IPS-NIHi11 (cell line): ENCODE measurements around the gene C1R.

Experiments used
- DNase-seq: peaks from one replicate; pipeline ENCODE4 v3.0.0; 2012; ENCODE audit warnings: mixed read lengths, low spot score

Gene C1R

DNA sequence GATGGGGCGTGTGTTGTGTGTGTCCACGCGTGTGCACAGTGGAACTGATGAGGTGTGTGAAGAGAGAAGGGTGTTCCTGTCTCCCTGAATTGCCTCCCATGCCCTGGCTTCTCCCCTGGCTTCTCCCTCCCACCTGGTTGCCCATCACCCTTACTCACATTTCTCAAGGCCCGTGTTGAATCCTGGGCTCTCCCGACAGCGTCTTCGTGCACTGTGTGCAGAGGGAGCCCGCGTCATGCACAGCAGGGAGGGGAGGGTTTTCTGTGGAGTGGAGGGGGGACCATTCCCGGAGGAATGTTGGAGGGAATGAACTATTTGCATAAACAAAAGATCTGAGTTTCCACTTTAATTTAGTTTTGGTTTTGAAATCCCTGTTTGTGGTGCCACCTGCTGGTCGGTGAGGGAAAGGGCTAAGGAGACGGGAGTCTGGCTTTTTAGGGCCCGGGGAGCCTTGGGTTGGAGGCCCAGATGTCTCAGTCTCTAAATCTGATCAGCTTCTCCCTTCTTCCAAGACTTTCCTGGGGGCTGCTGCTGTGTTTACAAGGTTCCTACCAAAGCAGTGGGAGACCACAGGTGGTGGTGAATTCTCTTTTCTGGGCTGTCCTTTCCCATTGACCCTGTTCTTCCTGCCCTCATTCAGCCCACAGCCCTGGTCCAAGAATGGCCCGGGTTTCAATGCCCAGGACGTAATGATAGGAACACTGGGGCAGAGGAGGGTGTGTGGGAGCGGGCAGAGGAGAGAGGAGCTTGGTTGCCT is at the start of gene C1R:
C1R (minus strand) TSS at position 217 of the 757 bp plus-strand sequence; CDS start at position 160, 57 bp downstream.
- DNase-seq = peak; percentile 81

DNA sequence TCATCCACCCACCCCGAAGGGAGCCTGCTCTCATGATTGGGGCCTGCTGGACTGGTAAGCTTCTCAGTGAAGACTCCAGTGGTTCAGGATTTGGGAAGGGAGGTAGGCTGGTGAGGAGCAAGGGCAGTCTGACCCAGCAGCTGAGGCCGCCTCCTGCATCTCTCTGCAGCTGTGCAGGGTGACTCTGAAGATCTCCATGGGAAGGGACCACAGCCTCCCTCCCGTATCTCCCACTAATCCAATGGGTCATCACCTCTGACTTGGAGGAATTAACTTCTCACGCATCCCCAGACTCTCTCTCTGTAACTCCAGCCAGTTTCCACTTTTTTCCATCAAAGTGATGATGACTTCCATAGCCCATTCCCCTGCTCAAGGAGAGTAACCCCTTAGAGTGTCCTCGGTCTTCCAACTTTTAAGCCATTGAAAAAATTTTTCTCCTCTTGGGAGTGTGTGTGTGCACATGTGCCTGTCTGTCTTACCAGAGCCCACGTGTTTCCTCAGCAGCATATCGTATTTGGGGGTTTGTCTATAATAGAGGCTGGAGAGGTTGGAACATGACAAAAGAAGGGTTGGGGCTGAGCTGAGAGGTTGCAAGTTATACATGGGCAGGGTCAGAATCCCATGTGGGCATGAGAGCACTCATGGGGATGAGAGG is 49.2 kb upstream of the C1R start:
- DNase-seq = no peak

- no peak for DNase-seq
Observed at GRCh38 chr12:7139200-7139599, 47.0 kb upstream of the C1R start.

DNA sequence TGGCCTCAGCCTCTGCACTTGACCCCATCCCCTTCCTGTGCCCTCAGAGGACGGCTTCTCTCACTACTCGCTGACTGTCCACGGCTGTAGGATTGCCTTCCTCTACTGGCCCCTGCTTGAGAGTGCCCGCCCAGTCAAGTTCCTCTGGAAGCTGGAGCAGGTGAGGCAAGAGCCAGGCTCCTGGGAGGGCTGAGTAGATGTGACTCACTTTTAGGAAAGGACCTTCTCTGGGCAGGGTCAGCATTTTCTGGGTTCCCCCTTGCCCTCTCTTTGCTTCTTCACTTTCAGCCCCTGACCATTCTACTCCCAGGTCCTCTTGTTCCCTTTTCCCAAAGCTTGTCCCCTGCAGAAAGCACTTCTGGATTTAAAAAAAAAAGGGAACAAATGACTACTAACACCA is 45.7 kb upstream of the C1R start:
- no peak for DNase-seq

GRCh38 chr12:7136676-7137075 is 44.4 kb upstream of the C1R start:
- no peak for DNase-seq

DNA sequence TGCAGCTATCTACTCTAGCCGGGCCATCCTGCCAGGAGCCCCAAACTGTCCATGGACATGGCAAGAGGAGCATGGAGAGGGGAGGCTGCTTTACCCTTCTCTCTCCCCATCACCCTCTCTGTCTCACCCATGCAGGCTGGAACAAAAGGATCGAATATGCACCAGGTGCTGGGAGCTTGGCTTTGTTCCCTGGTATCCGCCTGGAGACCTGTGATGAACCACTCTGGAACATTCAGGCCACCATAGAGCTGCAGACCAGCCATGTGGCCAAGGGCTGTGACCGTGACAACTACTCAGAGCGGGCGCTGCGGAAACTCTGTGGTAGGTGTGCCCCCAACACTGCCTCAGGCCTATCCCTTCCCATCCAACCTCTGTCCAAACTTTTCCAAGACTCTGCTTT is 43.8 kb upstream of the C1R start:
- DNase-seq = no peak

GRCh38 chr12:7134396-7135166 is 42.3 kb upstream of the C1R start:
- no peak for DNase-seq

GRCh38 chr12:7131502-7131866 is 39.2 kb upstream of the C1R start:
- DNase-seq = peak; percentile 55

GRCh38 chr12:7130701-7131501 is 38.7 kb upstream of the C1R start:
- peak; percentile 85 for DNase-seq

- DNase-seq = peak; percentile 100
Observed at GRCh38 chr12:7129872-7130691, 37.8 kb upstream of the C1R start, which contains the start of gene CLSTN3. Gene CLSTN3 (plus strand): TSS chr12:7130371. CDS start chr12:7130649, 278 bp downstream.

DNA sequence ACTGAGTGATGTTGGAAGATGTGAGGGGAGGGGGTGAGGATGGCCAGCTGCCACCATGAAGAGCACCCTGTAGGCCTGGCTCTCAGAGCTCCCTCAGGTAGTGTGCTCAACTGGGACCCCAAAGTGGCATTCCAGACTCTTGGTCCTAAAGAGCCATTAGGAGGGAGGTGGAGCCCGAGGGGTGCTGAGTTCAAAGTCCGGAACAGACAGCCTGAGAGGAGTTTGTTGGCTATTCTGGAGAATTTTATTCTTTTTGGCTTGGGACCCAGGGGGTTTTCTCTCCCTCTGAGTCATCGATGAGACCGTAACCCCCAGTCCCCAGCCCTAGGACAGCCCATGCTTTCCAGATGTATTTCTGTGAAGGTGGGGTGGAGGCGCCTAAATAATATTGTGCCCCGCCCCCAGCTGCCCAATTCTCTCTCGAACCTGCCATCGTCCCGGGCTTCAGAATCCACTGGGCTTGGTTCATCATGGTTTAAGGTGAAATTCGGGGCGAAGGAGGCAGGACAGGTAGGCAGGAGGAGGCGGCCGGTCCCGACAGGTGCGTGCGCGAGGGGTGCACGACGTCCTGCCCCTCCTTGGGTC is 37.1 kb upstream of the C1R start:
- DNase-seq = no peak

GRCh38 chr12:7128681-7129286 is 36.5 kb upstream of the C1R start, which contains the start of gene RBP5:
Gene RBP5 (minus strand): TSS chr12:7128889. CDS start chr12:7128775, 114 bp downstream.
- DNase-seq = peak; percentile 37

DNA sequence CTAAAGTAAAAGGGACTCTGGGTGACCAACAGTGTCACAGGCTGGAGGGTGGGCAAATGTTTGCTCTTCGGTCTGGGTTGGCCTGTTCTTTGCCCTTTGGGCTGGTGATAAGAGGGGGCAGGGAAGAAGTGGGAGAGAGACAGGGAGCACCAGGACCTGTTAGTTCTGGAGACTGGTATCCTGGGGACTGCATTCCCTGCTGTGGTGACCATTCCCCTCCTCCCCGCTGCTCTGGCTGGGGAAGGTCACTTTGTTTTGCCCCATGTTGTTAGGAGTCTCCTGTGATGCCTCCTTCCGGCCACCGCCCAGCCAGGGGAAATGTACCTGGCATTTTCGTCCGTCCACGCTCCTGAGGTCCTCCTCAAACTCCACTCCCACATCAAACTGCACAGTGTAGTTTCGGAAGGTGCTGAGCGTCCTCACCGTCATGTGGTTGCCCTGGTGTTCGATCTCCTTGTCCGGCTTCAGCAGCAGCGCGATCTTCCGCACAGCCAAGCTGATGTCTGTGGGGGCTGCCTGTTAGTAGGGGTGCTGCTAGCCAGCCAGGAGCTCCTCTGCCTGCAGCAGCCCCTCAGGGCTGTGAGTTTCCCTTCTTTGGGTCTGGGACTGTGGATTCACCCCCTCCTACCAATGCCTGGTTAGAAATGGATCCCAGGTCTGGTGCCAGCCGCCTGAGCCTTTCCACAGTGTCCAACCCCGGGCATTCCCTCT is 35.8 kb upstream of the C1R start:
- no peak for DNase-seq

DNA sequence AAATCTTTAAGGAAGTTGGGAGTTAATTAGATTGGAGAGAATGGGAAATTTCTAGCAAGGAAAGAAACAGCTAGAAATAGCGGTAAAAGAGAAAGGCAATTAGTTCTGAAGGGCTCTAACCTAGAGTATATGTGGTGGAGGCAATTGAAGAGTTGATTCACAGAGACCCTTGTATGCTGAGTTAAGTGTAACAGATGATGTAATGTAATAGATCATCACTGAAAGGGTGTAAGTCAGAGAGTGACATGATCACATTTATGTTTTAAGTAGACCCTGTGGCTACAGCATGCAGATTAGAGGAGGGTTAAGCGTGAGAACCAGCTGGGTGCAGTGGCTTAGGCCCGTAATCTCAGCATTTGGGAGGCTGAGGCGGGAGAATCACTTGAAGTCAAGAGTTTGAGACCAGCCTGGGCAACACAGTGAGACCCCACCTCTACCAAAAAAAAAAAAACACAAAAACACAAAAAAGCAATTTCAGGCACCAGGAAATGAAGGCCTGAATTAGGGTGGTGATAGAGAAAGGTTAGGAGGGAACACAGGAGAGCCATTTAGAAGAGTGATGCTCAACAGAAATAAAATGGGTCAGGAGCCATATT is 33.5 kb upstream of the C1R start:
- no peak for DNase-seq

GRCh38 chr12:7123806-7124522 is 31.7 kb upstream of the C1R start:
- DNase-seq = no peak

- no peak for DNase-seq
Observed at GRCh38 chr12:7122811-7123769, 30.8 kb upstream of the C1R start.

DNA sequence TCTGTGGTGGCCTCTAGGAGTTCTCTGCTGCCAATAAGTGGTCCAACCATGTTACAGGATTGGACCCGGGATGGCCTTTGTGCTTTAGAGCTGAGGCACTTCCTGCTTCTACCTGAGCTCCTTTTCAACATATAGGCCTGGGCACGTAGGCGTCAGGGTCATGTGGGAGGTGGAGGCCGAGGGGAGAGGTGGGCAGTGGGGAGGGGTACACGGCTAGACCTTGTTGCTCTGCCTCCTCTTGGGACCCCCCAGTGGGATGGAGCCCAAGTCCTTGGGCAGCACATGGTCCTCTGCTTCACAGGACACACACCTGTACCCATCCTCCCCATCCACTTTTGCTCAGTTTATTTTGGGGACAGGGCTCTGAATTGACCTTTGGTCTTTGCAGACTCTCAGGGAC is 29.1 kb upstream of the C1R start:
- no peak for DNase-seq
